HG03521 (cell line): Measurements from ENCODE around the gene USH2A.

Source experiments
- ATAC-seq: cut with Tn5 transposase; IDR thresholded peaks from one replicate; pipeline ENCODE4 v1.9.1; 2021; ENCODE audit warnings: mild to moderate bottlenecking, moderate library complexity; ENCODE audit not compliant: unreplicated experiment

Gene USH2A

DNA sequence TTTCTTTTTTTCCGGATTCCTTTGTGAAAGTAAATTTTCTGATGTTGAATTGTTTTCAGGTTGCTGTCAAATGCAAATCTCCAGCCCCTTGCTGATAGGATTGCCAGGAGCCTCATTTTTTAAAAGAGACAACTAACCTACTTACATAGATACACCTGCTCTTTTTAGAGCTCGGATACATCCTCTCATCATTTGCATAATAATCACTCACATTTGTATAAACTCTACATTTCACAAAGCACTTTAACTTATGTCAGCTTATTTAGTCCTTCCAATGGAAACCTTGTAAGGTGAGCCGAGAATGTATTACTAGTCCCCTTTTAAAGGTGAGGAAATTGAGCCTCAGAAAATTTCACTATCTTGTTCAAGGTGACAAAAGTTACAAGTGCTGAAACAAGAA is 771.4 kb downstream of the USH2A start:
- ATAC-seq = no peak

DNA sequence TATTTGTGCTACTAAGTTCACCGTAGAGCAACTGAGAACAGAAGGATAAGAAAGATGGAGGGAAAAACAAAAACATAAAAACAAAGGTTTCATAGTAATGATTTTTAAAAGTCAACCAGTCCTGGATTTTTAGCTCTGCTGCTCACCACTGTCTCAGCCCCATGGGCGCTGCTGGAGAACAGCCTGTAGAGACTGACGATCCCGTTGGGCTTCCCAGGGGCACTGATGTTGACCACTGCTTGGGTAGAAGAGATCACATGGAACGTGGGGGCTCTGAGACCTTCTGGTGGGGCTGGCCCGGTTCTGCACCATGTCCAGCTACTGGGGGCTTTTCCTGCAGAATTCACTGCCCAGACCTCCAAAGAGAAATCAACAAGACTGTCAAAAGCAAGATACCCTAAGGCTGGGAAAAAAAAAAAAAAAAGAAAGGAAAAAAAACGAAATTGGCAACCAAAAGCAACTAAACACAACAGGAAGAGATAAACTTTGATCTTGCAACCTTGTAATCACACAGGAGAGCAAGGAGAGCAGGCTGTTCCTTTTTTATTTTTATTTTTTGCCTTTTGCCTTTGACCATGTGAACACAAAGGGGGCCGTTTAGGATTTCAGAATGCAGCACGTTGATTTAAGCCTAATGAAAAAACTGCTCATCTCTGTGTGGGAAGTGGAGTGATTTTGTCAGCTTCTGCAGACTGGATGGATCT is 772.6 kb downstream of the USH2A start:
- no peak for ATAC-seq

GRCh38 chr1:215648957-215649356 is 774.3 kb downstream of the USH2A start:
- ATAC-seq = no peak

GRCh38 chr1:215647738-215648137 is 775.5 kb downstream of the USH2A start:
- ATAC-seq = no peak

- ATAC-seq = no peak
These were observed 777.4 kb downstream of the USH2A start for GRCh38 chr1:215645861-215646260.

DNA sequence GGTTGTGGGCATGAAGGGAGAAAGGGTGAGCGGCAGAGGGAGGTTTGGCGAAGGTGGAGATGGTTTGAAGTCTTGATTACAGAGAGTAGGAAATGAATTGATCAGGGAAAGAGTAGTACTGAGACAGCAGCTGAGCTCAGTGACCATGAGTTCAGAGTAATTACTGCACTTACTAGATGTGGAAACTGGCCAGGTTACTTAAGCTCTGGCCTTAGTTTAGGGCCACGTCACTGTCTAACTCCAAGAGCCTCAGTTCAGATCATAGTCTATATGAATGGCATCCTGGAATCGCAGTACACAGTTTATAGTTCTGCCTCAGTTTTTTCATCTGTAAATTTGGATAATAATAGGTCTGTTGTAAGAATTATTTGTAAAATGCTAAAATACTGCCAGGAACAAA is 778.1 kb downstream of the USH2A start:
- ATAC-seq = no peak

DNA sequence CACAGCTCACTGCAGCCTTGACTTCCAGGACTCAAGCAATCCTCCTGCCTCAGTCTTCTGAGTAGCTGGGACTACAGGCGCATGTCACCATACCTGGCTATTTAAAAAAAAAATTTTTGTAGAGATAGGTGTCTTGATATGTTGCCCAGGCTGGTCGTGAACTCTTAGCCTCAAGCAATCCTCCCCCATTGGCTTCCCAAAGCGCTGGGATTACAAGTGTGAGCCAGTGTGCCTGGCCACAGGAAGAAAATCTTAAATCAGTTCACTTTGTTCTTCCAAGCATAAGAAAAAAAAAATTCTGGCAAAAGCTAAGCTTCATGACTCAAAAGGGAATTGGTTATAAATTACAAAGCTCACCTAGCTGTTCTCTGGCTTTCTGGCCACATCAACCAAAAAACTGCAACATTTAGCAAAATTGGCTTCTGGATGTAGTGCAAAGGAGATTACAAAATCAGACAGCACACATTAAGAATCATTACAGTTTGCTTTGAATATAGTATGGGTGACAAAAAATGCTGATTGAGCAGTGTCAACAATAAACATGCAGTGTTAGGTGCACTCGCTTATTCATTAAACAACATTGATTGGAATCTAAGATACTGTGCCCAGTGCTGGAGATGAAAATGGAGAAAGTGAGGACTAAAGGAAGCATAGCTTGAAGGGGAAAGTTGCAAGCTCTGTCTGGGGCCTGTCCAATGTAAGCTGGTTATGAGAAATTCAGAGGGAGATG is 779.5 kb downstream of the USH2A start:
- ATAC-seq = no peak

- ATAC-seq = no peak
These were observed 782.7 kb downstream of the USH2A start for GRCh38 chr1:215640429-215641148.

- ATAC-seq = no peak
These were observed 786.1 kb downstream of the USH2A start for GRCh38 chr1:215637041-215637573.

GRCh38 chr1:215636258-215636965 is 786.8 kb downstream of the USH2A start:
- no peak for ATAC-seq

- ATAC-seq = no peak
These were observed 787.4 kb downstream of the USH2A start for GRCh38 chr1:215635827-215636226.

DNA sequence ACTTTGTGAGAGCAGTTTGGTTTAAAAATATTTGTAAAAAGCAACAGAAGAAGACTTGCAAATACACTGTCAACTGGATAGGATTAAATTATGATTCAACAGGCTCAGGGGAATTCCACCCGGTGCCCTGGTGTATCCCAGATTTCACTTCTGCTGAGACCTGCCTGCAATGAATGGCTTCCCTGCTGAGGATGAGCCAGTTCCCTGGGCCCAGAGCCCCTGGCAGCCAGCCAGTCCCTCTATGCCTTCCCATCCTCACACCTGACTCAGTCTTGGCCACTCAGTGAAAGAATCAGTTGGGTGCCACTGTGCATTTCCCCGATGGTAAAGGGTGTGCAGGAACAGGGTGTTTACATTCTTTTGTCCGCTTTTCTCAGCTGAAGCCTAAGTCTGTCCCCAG is 791.8 kb downstream of the USH2A start:
- no peak for ATAC-seq

- no peak for ATAC-seq
These were observed 792.2 kb downstream of the USH2A start for GRCh38 chr1:215631040-215631439.

GRCh38 chr1:215625949-215626348 is 797.3 kb downstream of the USH2A start:
- ATAC-seq = no peak

DNA sequence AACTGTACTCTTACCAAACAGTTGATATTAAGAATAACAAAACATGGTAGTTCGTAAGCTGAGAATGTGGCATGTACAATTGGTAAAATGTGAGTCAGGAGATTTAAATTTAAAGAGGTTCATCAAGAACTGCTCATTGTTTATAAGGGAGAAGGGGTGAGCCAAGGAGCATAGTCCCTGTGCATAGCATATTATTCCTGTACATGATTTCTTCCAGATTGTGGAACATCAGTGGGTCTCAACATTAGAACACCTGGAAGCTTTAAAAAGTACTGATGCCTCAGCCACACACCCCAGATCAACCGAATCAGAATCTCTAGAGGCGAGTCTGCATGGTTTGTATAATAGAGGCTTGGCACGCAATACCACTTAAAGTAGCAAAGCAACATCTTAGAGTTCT is 800.1 kb downstream of the USH2A start:
- ATAC-seq = no peak

- ATAC-seq = no peak
These were observed 805.3 kb downstream of the USH2A start for GRCh38 chr1:215617979-215618378.

GRCh38 chr1:215612391-215612790 is 810.9 kb downstream of the USH2A start:
- ATAC-seq = no peak

GRCh38 chr1:215608646-215609045 is 814.6 kb downstream of the USH2A start:
- ATAC-seq = no peak

- no peak for ATAC-seq
These were observed 815.8 kb downstream of the USH2A start for GRCh38 chr1:215607412-215607811.

GRCh38 chr1:215606564-215607168 is 816.6 kb downstream of the USH2A start:
- no peak for ATAC-seq

- ATAC-seq = no peak
These were observed 817.2 kb downstream of the USH2A start for GRCh38 chr1:215606036-215606435.
